Karpas-422 (cell line): ENCODE results near the gene TBC1D4. TPM values are rescaled to one million over a fixed set of nuclear protein-coding genes. Genes with fewer than 3 reads are reported as not detected.
A peak's percentile ranks its signal among the peaks of the same experiment; 100 is the strongest.

Source experiments
- DNase-seq: peaks from one replicate; pipeline ENCODE4 v3.0.0-alpha.2; 2015
- H2AFZ ChIP-seq: fragments of 200-600 bp; sonication (generic); 2 replicates; pipeline ENCODE4 v1.6.1; 2014; ENCODE audit warnings: antibody characterized with exemption, low read length, mixed read lengths
- H3K27ac ChIP-seq: fragments of 200-600 bp; sonication (generic); 2 replicates; pipeline ENCODE4 v1.5.1; 2014; ENCODE audit warnings: mild to moderate bottlenecking, low read length, moderate library complexity
- H3K27me3 ChIP-seq: fragments of 200-600 bp; sonication (generic); 2 replicates; pipeline ENCODE4 v1.6.1; 2014; ENCODE audit warnings: low read length, mixed read lengths
- H3K36me3 ChIP-seq: fragments of 200-600 bp; sonication (generic); 2 replicates; pipeline ENCODE4 v1.6.1; 2014; ENCODE audit warnings: low read length, mixed read lengths; ENCODE audit not compliant: insufficient read depth
- H3K4me1 ChIP-seq: fragments of 200-600 bp; sonication (generic); 2 replicates; pipeline ENCODE4 v1.6.1; 2014; ENCODE audit warnings: mild to moderate bottlenecking, low read length, mixed read lengths
- H3K4me2 ChIP-seq: fragments of 200-600 bp; sonication (generic); 2 replicates; pipeline ENCODE4 v1.6.1; 2014; ENCODE audit warnings: low read length, low read depth, mild to moderate bottlenecking; ENCODE audit not compliant: poor library complexity, severe bottlenecking
- H3K4me3 ChIP-seq: fragments of 200-600 bp; sonication (generic); 2 replicates; pipeline ENCODE4 v1.5.1; 2014; ENCODE audit warnings: mild to moderate bottlenecking, antibody characterized with exemption, low read length, mixed read lengths
- H3K79me2 ChIP-seq: fragments of 200-600 bp; sonication (generic); 2 replicates; pipeline ENCODE4 v1.6.1; 2014; ENCODE audit warnings: mild to moderate bottlenecking, low read length, mixed read lengths
- H3K9ac ChIP-seq: fragments of 200-600 bp; sonication (generic); 2 replicates; pipeline ENCODE4 v1.6.0; 2014; ENCODE audit warnings: low read length
- H3K9me2 ChIP-seq: fragments of 200-600 bp; sonication (generic), shearing (Covaris generic); replicated peaks from 2 replicates; pipeline ENCODE4 v1.6.0; 2014; ENCODE audit warnings: mild to moderate bottlenecking, low read length, moderate library complexity; ENCODE audit not compliant: insufficient read depth
- H3K9me3 ChIP-seq: fragments of 300-700, 200-600 bp; sonication (generic); 2 replicates; pipeline ENCODE4 v1.6.1; 2014; ENCODE audit warnings: low read length, mixed read lengths
- H4K20me1 ChIP-seq: fragments of 200-600 bp; sonication (generic); 2 replicates; pipeline ENCODE4 v1.6.1; 2014; ENCODE audit warnings: mild to moderate bottlenecking, antibody characterized with exemption, low read length, low read depth; ENCODE audit not compliant: insufficient read depth
- total RNA-seq: library from RNA; depleted of rRNA; stranded (reverse); fragments of >200 nt; shearing (Covaris generic); gene quantifications from 2 replicates; pipeline ENCODE4 v1.2.3, GENCODE V29; 2014; ENCODE audit warnings: low replicate concordance

The TBC1D4 gene
- total RNA-seq, 1 experiment from 2014 or later, result 4.0 TPM

- DNase-seq, result no peak
- H2AFZ ChIP-seq, result no peak overlapping the region
- H3K4me2 ChIP-seq, result no peak overlapping the region
- no peak overlapping the region for H3K27ac ChIP-seq
- H3K4me1 ChIP-seq, result no peaks in the 10 kb centered on the region
- no peak overlapping the region for H3K4me3 ChIP-seq
- no peaks in the 10 kb centered on the region for H3K9me2 ChIP-seq
- H3K9me3 ChIP-seq, result no peaks in the 10 kb centered on the region
- H3K79me2 ChIP-seq, result no peaks in the 10 kb centered on the region
- H4K20me1 ChIP-seq, result no peaks in the 10 kb centered on the region
- H3K9ac ChIP-seq, result no peak overlapping the region
- no peaks in the 10 kb centered on the region for H3K27me3 ChIP-seq
- H3K36me3 ChIP-seq, result no peaks in the 10 kb centered on the region
These were observed 105.1 kb downstream of the TBC1D4 start for GRCh38 chr13:75376792-75377402.

- no peaks in the 10 kb centered on the region for H3K9me2 ChIP-seq
- H2AFZ ChIP-seq, result no peak overlapping the region
- H3K79me2 ChIP-seq, result no peaks in the 10 kb centered on the region
- H3K36me3 ChIP-seq, result no peaks in the 10 kb centered on the region
- H3K4me3 ChIP-seq, result no peak overlapping the region
- H3K9me3 ChIP-seq, result no peaks in the 10 kb centered on the region
- H3K4me2 ChIP-seq, result no peak overlapping the region
- no peaks in the 10 kb centered on the region for H3K27me3 ChIP-seq
- no peak overlapping the region for H3K27ac ChIP-seq
- H3K9ac ChIP-seq, result no peak overlapping the region
- no peak for DNase-seq
- no peaks in the 10 kb centered on the region for H4K20me1 ChIP-seq
- H3K4me1 ChIP-seq, result no peaks in the 10 kb centered on the region
These were observed 106.6 kb downstream of the TBC1D4 start for GRCh38 chr13:75375329-75375728.

GRCh38 chr13:75373988-75374387, 108.0 kb downstream of the TBC1D4 start:
- no peak overlapping the region for H3K27ac ChIP-seq
- no peak overlapping the region for H3K4me2 ChIP-seq
- no peak overlapping the region for H2AFZ ChIP-seq
- H3K79me2 ChIP-seq, result no peaks in the 10 kb centered on the region
- no peak overlapping the region for H3K9ac ChIP-seq
- H3K4me3 ChIP-seq, result no peak overlapping the region
- H3K36me3 ChIP-seq, result no peaks in the 10 kb centered on the region
- H3K9me2 ChIP-seq, result no peaks in the 10 kb centered on the region
- no peaks in the 10 kb centered on the region for H3K9me3 ChIP-seq
- no peaks in the 10 kb centered on the region for H3K4me1 ChIP-seq
- no peaks in the 10 kb centered on the region for H4K20me1 ChIP-seq
- H3K27me3 ChIP-seq, result no peaks in the 10 kb centered on the region
- DNase-seq, result no peak

- no peak overlapping the region for H3K27ac ChIP-seq
- H3K79me2 ChIP-seq, result no peaks in the 10 kb centered on the region
- H3K36me3 ChIP-seq, result no peaks in the 10 kb centered on the region
- no peaks in the 10 kb centered on the region for H4K20me1 ChIP-seq
- no peak overlapping the region for H3K4me3 ChIP-seq
- no peaks in the 10 kb centered on the region for H3K4me1 ChIP-seq
- H3K27me3 ChIP-seq, result no peaks in the 10 kb centered on the region
- no peak overlapping the region for H3K4me2 ChIP-seq
- no peak for DNase-seq
- no peak overlapping the region for H2AFZ ChIP-seq
- no peaks in the 10 kb centered on the region for H3K9me3 ChIP-seq
- no peaks in the 10 kb centered on the region for H3K9me2 ChIP-seq
- H3K9ac ChIP-seq, result no peak overlapping the region
These were observed 108.8 kb downstream of the TBC1D4 start for GRCh38 chr13:75372923-75373841.

GRCh38 chr13:75372517-75372916, 109.5 kb downstream of the TBC1D4 start:
- Histone ChIP-seq H3K9me3 (no peaks in the 10 kb centered on the region), H3K36me3 (no peaks in the 10 kb centered on the region), H3K4me2 (no peak overlapping the region), H3K9me2 (no peaks in the 10 kb centered on the region), H3K27ac (no peak overlapping the region), H3K4me3 (no peak overlapping the region), H3K27me3 (no peaks in the 10 kb centered on the region), H4K20me1 (no peaks in the 10 kb centered on the region), H3K4me1 (no peaks in the 10 kb centered on the region), H3K79me2 (no peaks in the 10 kb centered on the region), H3K9ac (no peak overlapping the region), H2AFZ (no peak overlapping the region)
- peak; percentile 78 for DNase-seq

GRCh38 chr13:75371203-75371602, 110.8 kb downstream of the TBC1D4 start:
- no peak overlapping the region for H3K4me3 ChIP-seq
- no peaks in the 10 kb centered on the region for H3K9me3 ChIP-seq
- no peak overlapping the region for H3K4me2 ChIP-seq
- no peaks in the 10 kb centered on the region for H3K4me1 ChIP-seq
- no peaks in the 10 kb centered on the region for H3K79me2 ChIP-seq
- no peak overlapping the region for H3K9ac ChIP-seq
- no peak for DNase-seq
- no peaks in the 10 kb centered on the region for H3K27me3 ChIP-seq
- no peak overlapping the region for H3K27ac ChIP-seq
- H4K20me1 ChIP-seq, result no peaks in the 10 kb centered on the region
- H2AFZ ChIP-seq, result no peak overlapping the region
- no peaks in the 10 kb centered on the region for H3K9me2 ChIP-seq
- H3K36me3 ChIP-seq, result no peaks in the 10 kb centered on the region

GRCh38 chr13:75370774-75371173, 111.2 kb downstream of the TBC1D4 start:
- DNase-seq, result no peak
- H3K4me1 ChIP-seq, result no peaks in the 10 kb centered on the region
- no peaks in the 10 kb centered on the region for H3K9me2 ChIP-seq
- no peak overlapping the region for H3K9ac ChIP-seq
- H3K4me2 ChIP-seq, result no peak overlapping the region
- no peaks in the 10 kb centered on the region for H3K36me3 ChIP-seq
- H3K79me2 ChIP-seq, result no peaks in the 10 kb centered on the region
- no peaks in the 10 kb centered on the region for H3K27me3 ChIP-seq
- no peak overlapping the region for H2AFZ ChIP-seq
- H3K9me3 ChIP-seq, result no peaks in the 10 kb centered on the region
- H4K20me1 ChIP-seq, result no peaks in the 10 kb centered on the region
- no peak overlapping the region for H3K4me3 ChIP-seq
- no peak overlapping the region for H3K27ac ChIP-seq

GRCh38 chr13:75369981-75370380, 112.0 kb downstream of the TBC1D4 start:
- Histone ChIP-seq H3K79me2 (no peaks in the 10 kb centered on the region), H3K27ac (no peak overlapping the region), H3K4me1 (no peaks in the 10 kb centered on the region), H3K4me3 (no peak overlapping the region), H4K20me1 (no peaks in the 10 kb centered on the region), H3K9ac (no peak overlapping the region), H3K27me3 (no peaks in the 10 kb centered on the region), H3K4me2 (no peak overlapping the region), H2AFZ (no peak overlapping the region), H3K36me3 (no peaks in the 10 kb centered on the region), H3K9me3 (no peaks in the 10 kb centered on the region), H3K9me2 (no peaks in the 10 kb centered on the region)
- DNase-seq, result no peak
